ENCODE results near the gene GOLGA1. TPM values are rescaled to one million over a fixed set of nuclear protein-coding genes. Genes with fewer than 3 reads are reported as not detected.

GOLGA1 gene
- total RNA-seq, 2 donors from 2014 or later = 19.1 to 23.2 TPM

GRCh38 chr9:124886866-124887492 is 53.9 kb downstream of the GOLGA1 start:
- H3K9me3 ChIP-seq = no peaks in the 10 kb centered on the region
- TF ChIP-seq CTCF (IDR thresholded peaks at IDR 0.05) = no peak
- H3K27ac ChIP-seq = no peak overlapping the region
- no peak for DNase-seq
- peaks cover 5% of the 10 kb centered on the region for H3K36me3 ChIP-seq
- H3K4me3 ChIP-seq = no peak overlapping the region
- H3K27me3 ChIP-seq = no peaks in the 10 kb centered on the region
- intact Hi-C loops (cut with DNase I) = no loop called here
- H3K4me1 ChIP-seq = no peaks in the 10 kb centered on the region
- H3K9ac ChIP-seq (ENCODE audit: low read depth in 2 of 2, low read length in 2 of 2) = no peak overlapping the region

GRCh38 chr9:124886461-124886860 is 54.4 kb downstream of the GOLGA1 start:
- no peak overlapping the region for H3K4me3 ChIP-seq
- intact Hi-C loops (cut with DNase I) = no loop called here
- no peaks in the 10 kb centered on the region for H3K9me3 ChIP-seq
- H3K9ac ChIP-seq (ENCODE audit: low read depth in 2 of 2, low read length in 2 of 2) = no peak overlapping the region
- no peaks in the 10 kb centered on the region for H3K27me3 ChIP-seq
- H3K36me3 ChIP-seq = peaks cover 5% of the 10 kb centered on the region
- no peak for DNase-seq
- H3K4me1 ChIP-seq = no peaks in the 10 kb centered on the region
- no peak for TF ChIP-seq CTCF (IDR thresholded peaks at IDR 0.05)
- H3K27ac ChIP-seq = no peak overlapping the region

GRCh38 chr9:124885551-124885950 is 55.3 kb downstream of the GOLGA1 start:
- no peaks in the 10 kb centered on the region for H3K4me1 ChIP-seq
- no peak overlapping the region for H3K9ac ChIP-seq (ENCODE audit: low read depth in 2 of 2, low read length in 2 of 2)
- H3K27ac ChIP-seq = no peak overlapping the region
- no peak for DNase-seq
- no peak overlapping the region for H3K4me3 ChIP-seq
- H3K36me3 ChIP-seq = peaks cover 5% of the 10 kb centered on the region
- H3K9me3 ChIP-seq = no peaks in the 10 kb centered on the region
- no peak for TF ChIP-seq CTCF (IDR thresholded peaks at IDR 0.05)
- intact Hi-C loops (cut with DNase I) = no loop called here
- no peaks in the 10 kb centered on the region for H3K27me3 ChIP-seq

- Histone ChIP-seq H3K9me3 (no peaks in the 10 kb centered on the region), H3K4me1 (no peaks in the 10 kb centered on the region), H3K36me3 (peaks cover 5% of the 10 kb centered on the region), H3K4me3 (no peak overlapping the region), H3K27me3 (no peaks in the 10 kb centered on the region), H3K27ac (no peak overlapping the region), H3K9ac (ENCODE audit: low read depth in 2 of 2, low read length in 2 of 2) (no peak overlapping the region)
- TF ChIP-seq CTCF (IDR thresholded peaks at IDR 0.05) = no peak
- intact Hi-C loops (cut with DNase I) = no loop called here
- DNase-seq = no peak
Measured at GRCh38 chr9:124884376-124884775, 56.5 kb downstream of the GOLGA1 start.

- Histone ChIP-seq H3K4me1 (no peaks in the 10 kb centered on the region), H3K27me3 (no peaks in the 10 kb centered on the region), H3K4me3 (no peak overlapping the region), H3K27ac (no peak overlapping the region), H3K9ac (ENCODE audit: low read depth in 2 of 2, low read length in 2 of 2) (no peak overlapping the region), H3K36me3 (no peaks in the 10 kb centered on the region), H3K9me3 (no peaks in the 10 kb centered on the region)
- no peak for DNase-seq
- intact Hi-C loops (cut with DNase I) = no loop called here
- TF ChIP-seq CTCF (IDR thresholded peaks at IDR 0.05) = no peak
Measured at GRCh38 chr9:124882231-124882630, 58.7 kb downstream of the GOLGA1 start.

Data from colonic mucosa (tissue), 4 donors.